AG09309 (cell line): ENCODE data around the gene RALBP1.

ENCODE experiments used
- DNase-seq: peaks from one replicate; pipeline ENCODE4 v3.0.0-alpha.2; 2010; ENCODE audit warnings: low read depth
- H3K4me3 ChIP-seq: 2 replicates; pipeline ENCODE4 v1.5.1; 2011; ENCODE audit warnings: mild to moderate bottlenecking, low read depth, low read length, moderate library complexity; ENCODE audit not compliant: control insufficient read depth
- CTCF ChIP-seq: IDR thresholded peaks from 2 replicates; pipeline ENCODE4 v1.5.1; 2011; ENCODE audit warnings: mild to moderate bottlenecking, low read depth, low read length, inconsistent platforms; ENCODE audit not compliant: insufficient read depth, control insufficient read depth; ENCODE audit errors: missing control alignments

The RALBP1 gene

GRCh38 chr18:9513971-9514512 is 38.7 kb downstream of the RALBP1 start:
- H3K4me3 ChIP-seq, result no peak overlapping the region
- no peak for TF ChIP-seq CTCF
- no peak for DNase-seq

GRCh38 chr18:9516437-9517064 is 41.2 kb downstream of the RALBP1 start:
- H3K4me3 ChIP-seq, result no peak overlapping the region
- DNase-seq, result no peak
- peak; percentile 77 for TF ChIP-seq CTCF

- TF ChIP-seq CTCF, result no peak
- DNase-seq, result no peak
Measured at GRCh38 chr18:9517869-9518268, 42.6 kb downstream of the RALBP1 start.

GRCh38 chr18:9519399-9519798 is 44.1 kb downstream of the RALBP1 start:
- DNase-seq, result no peak
- TF ChIP-seq CTCF, result no peak
- no peak overlapping the region for H3K4me3 ChIP-seq

More at GRCh38 chr18:9517869-9518268, 42.6 kb downstream of the RALBP1 start:
- no peak overlapping the region for H3K4me3 ChIP-seq

- no peak for TF ChIP-seq CTCF
- H3K4me3 ChIP-seq, result no peak overlapping the region
- no peak for DNase-seq
Measured at GRCh38 chr18:9520666-9521065, 45.4 kb downstream of the RALBP1 start.

GRCh38 chr18:9521770-9522169 is 46.5 kb downstream of the RALBP1 start:
- H3K4me3 ChIP-seq, result no peak overlapping the region
- DNase-seq, result no peak
- no peak for TF ChIP-seq CTCF

GRCh38 chr18:9522952-9523351 is 47.6 kb downstream of the RALBP1 start:
- DNase-seq, result no peak
- TF ChIP-seq CTCF, result no peak
- H3K4me3 ChIP-seq, result no peak overlapping the region
